SK-N-SH (cell line): ENCODE data around the gene SPEM1. TPM values are rescaled to one million over a fixed set of nuclear protein-coding genes. Genes with fewer than 3 reads are reported as not detected.

Experiments
- CTCF ChIA-PET: fragments of 300-600, 350-600 bp; formaldehyde crosslinking; extraction: SDS; loops from one replicate; lab custom pipeline; 2021; lab: Yijun Ruan, JAX
- POLR2A ChIA-PET: fragments of 350-600 bp; sonication (Branson Sonifier 250); formaldehyde crosslinking; extraction: SDS; loops from one replicate; lab custom pipeline; 2020; ENCODE audit warnings: antibody characterized with exemption, inconsistent platforms; lab: Yijun Ruan, JAX
- DNase-seq: peaks from one replicate; pipeline ENCODE4 v3.0.0; 2012
- H2AFZ ChIP-seq: fragments of 200-600 bp; sonication (generic); 2 replicates; pipeline ENCODE4 v1.8.1; 2016; ENCODE audit warnings: antibody characterized with exemption, mild to moderate bottlenecking, low read depth
- H3F3A ChIP-seq: fragments of 200-600 bp; sonication (generic); replicated peaks from 2 replicates; pipeline ENCODE3; 2016; ENCODE audit warnings: antibody characterized with exemption, mild to moderate bottlenecking; ENCODE audit not compliant: insufficient read depth
- H3K27ac ChIP-seq, 2 experiments: fragments of 200-500 bp in 1 of 2; fragments of 200-600 bp in 1 of 2; sonication (Bioruptor generic) in 1 of 2; sonication (generic), shearing (Covaris generic) in 1 of 2; 2 replicates each; pipeline versions ENCODE4 v1.5.1 to v1.6.1; 2014 to 2016; ENCODE audit warnings: low read depth in 2 of 2, inconsistent platforms in 1 of 2, low read length in 1 of 2, mild to moderate bottlenecking in 1 of 2, mixed read lengths in 1 of 2
- H3K27me3 ChIP-seq: fragments of 200-600 bp; sonication (generic), shearing (Covaris generic); 2 replicates; pipeline ENCODE4 v1.6.1; 2016; ENCODE audit warnings: mixed run types; ENCODE audit not compliant: insufficient read depth
- H3K36me3 ChIP-seq, 2 experiments: fragments of 200-500 bp in 1 of 2; fragments of 200-600 bp in 1 of 2; sonication (Bioruptor generic) in 1 of 2; sonication (generic) in 1 of 2; replicated peaks in 1 of 2; 2 replicates each; pipeline versions ENCODE3 to v1.5.1; 2014 to 2016; ENCODE audit warnings: low read length in 1 of 2, mild to moderate bottlenecking in 1 of 2; ENCODE audit not compliant: insufficient read depth in 2 of 2, control insufficient read depth in 1 of 2
- H3K4me1 ChIP-seq, 2 experiments: fragments of 200-500 bp in 1 of 2; fragments of 200-600 bp in 1 of 2; sonication (Bioruptor generic) in 1 of 2; sonication (generic), shearing (Covaris generic) in 1 of 2; 2 replicates each; pipeline versions ENCODE4 v1.5.1 to v1.6.1; 2014 to 2016; ENCODE audit warnings: low read depth in 1 of 2, low read length in 1 of 2, mixed run types in 1 of 2; ENCODE audit not compliant: insufficient read depth in 2 of 2, control insufficient read depth in 1 of 2
- H3K4me2 ChIP-seq: fragments of 200-600 bp; sonication (generic), shearing (Covaris generic); 2 replicates; pipeline ENCODE4 v1.6.1; 2017; ENCODE audit warnings: mixed run types
- H3K4me3 ChIP-seq, 2 experiments: fragments of 200-500 bp in 1 of 2; fragments of 200-600 bp in 1 of 2; sonication (Bioruptor generic) in 1 of 2; sonication (generic), shearing (Covaris generic) in 1 of 2; 2 replicates each; pipeline versions ENCODE4 v1.5.1 to v1.8.1; 2014 to 2016; ENCODE audit warnings: low read depth in 2 of 2, inconsistent platforms in 1 of 2, low read length in 1 of 2, mild to moderate bottlenecking in 1 of 2, mixed read lengths in 1 of 2, moderate library complexity in 1 of 2
- H3K79me2 ChIP-seq: fragments of 200-600 bp; sonication (generic); 2 replicates; pipeline ENCODE4 v1.8.1; 2017; ENCODE audit warnings: mild to moderate bottlenecking; ENCODE audit not compliant: insufficient read depth
- H3K9ac ChIP-seq: fragments of 200-600 bp; sonication (generic); 2 replicates; pipeline ENCODE4 v1.6.1; 2017; ENCODE audit warnings: mixed run types
- H3K9me2 ChIP-seq: fragments of 200-600 bp; sonication (generic); 2 replicates; pipeline ENCODE4 v1.6.1; 2017; ENCODE audit warnings: mixed run types
- H3K9me3 ChIP-seq: fragments of 200-600 bp; sonication (generic); 2 replicates; pipeline ENCODE4 v1.6.1; 2017; ENCODE audit warnings: mixed run types, mild to moderate bottlenecking, moderate library complexity
- H4K20me1 ChIP-seq: fragments of 200-600 bp; sonication (generic); 2 replicates; pipeline ENCODE4 v1.6.1; 2017; ENCODE audit warnings: mild to moderate bottlenecking, mixed run types; ENCODE audit not compliant: insufficient read depth
- ELF1 ChIP-seq: IDR thresholded peaks from 2 replicates; pipeline ENCODE4 v1.4.0; 2012
- EZH2phosphoT487 ChIP-seq: fragments of 200-600 bp; sonication (generic); IDR thresholded peaks from 2 replicates; pipeline ENCODE4 v1.6.1; 2017; ENCODE audit warnings: low read depth, mixed run types, mild to moderate bottlenecking, antibody characterized with exemption, moderate library complexity, borderline replicate concordance
- FOSL2 ChIP-seq: IDR thresholded peaks from 2 replicates; pipeline ENCODE4 v1.4.0; 2012; ENCODE audit warnings: low read depth, mild to moderate bottlenecking, moderate library complexity, borderline replicate concordance
- IRF3 ChIP-seq: fragments of 150-350 bp; IDR thresholded peaks from 2 replicates; pipeline ENCODE4 v1.6.1; 2016; ENCODE audit warnings: mild to moderate bottlenecking, low read depth, low read length
- MEF2A ChIP-seq: IDR thresholded peaks from 2 replicates; pipeline ENCODE4 v1.4.0; 2012; ENCODE audit warnings: low read depth, borderline replicate concordance
- MXI1 ChIP-seq: IDR thresholded peaks from 2 replicates; pipeline ENCODE4 v1.6.1; 2012; ENCODE audit warnings: mild to moderate bottlenecking, low read depth, low read length, improper control_type of control experiment
- NFIC ChIP-seq: IDR thresholded peaks from 2 replicates; pipeline ENCODE4 v1.4.0; 2012; ENCODE audit warnings: borderline replicate concordance
- NRF1 ChIP-seq: IDR thresholded peaks from 2 replicates; pipeline ENCODE4 v1.6.1; 2012; ENCODE audit warnings: low read depth, mild to moderate bottlenecking, low read length
- POLR2AphosphoS5 ChIP-seq: IDR thresholded peaks from 2 replicates; pipeline ENCODE4 v1.6.1; 2012; ENCODE audit warnings: low read depth, low read length
- TAF1 ChIP-seq: IDR thresholded peaks from 2 replicates; pipeline ENCODE4 v1.6.1; 2012; ENCODE audit warnings: low read depth, mild to moderate bottlenecking, low read length, moderate library complexity, borderline replicate concordance
- TEAD4 ChIP-seq: IDR thresholded peaks from 2 replicates; pipeline ENCODE4 v1.4.0; 2012; ENCODE audit warnings: mild to moderate bottlenecking, borderline replicate concordance; ENCODE audit not compliant: insufficient read depth
- WGBS: methylation state at CpG from one replicate; pipeline ENCODE4 v1.1.6; 2017; ENCODE audit warnings: low lambda C conversion rate; 5-methylcytosine and 5-hydroxymethylcytosine counted together
- polyA plus RNA-seq, 3 experiments: library from polyadenylated mRNA; depleted of rRNA; stranded (reverse); fragments of >200 nt; gene quantifications; 2 replicates each; pipeline ENCODE4 v1.2.3, GENCODE V29; 2012
- TF ChIP-seq, protein P1 (sequence below): IDR thresholded peaks from 2 replicates; pipeline ENCODE4; 2012
- TF ChIP-seq, protein P2 (sequence below): IDR thresholded peaks from 2 replicates; pipeline ENCODE4 v1.4.0; 2012; ENCODE audit warnings: low read depth

Gene SPEM1
- polyA plus RNA-seq, 1 of the 3 experiments (the other 2 are of a cell fraction): not detected

- CTCF ChIA-PET: interaction anchor here (0.9 to 1.8 kb wide), 7 partner anchors 8 to 97 kb away, joined by 3 to 8 read pairs (median 3); partner anchors contain the start of genes SPEM2 and TMEM102
- H3K79me2 ChIP-seq: no peaks in the 10 kb centered on the region
- no peaks in the 10 kb centered on the region for H3K9me2 ChIP-seq
- WGBS: 69% methylated on average over 7 of the region's 7 CpGs
- POLR2A ChIA-PET: interaction anchor here (0.5 to 1.4 kb wide), 3 partner anchors 40 to 176 kb away, joined by 3 to 6 read pairs (median 3); partner anchors contain the start of genes POLR2A and SENP3
- peaks cover 18% of the 10 kb centered on the region for H3F3A ChIP-seq
- no peak overlapping the region for H2AFZ ChIP-seq
- no peaks in the 10 kb centered on the region for H3K36me3 ChIP-seq
- no peak for TF ChIP-seq IRF3
- no peak overlapping the region for H3K4me3 ChIP-seq
- DNase-seq: no peak
- no peak overlapping the region for H3K4me2 ChIP-seq
- H4K20me1 ChIP-seq: no peaks in the 10 kb centered on the region
- H3K27ac ChIP-seq: no peak overlapping the region
- H3K4me1 ChIP-seq: peaks cover 7 to 21% of the 10 kb centered on the region in 2 experiments; a peak in 2 of 4 replicates
- H3K27me3 ChIP-seq: no peaks in the 10 kb centered on the region
- no peak overlapping the region for H3K9ac ChIP-seq
- H3K9me3 ChIP-seq: no peaks in the 10 kb centered on the region
These were observed 23.7 kb downstream of the SPEM1 start for GRCh38 chr17:7443499-7444485.

- Histone ChIP-seq H3K9me3 (no peaks in the 10 kb centered on the region), H3K27me3 (no peaks in the 10 kb centered on the region), H3K9me2 (no peaks in the 10 kb centered on the region), H3K4me3 (peak within 1 kb of the TSS in 1 of 2 experiments; percentile 17; a peak in 1 of 4 replicates), H3K36me3 (no peaks in the 10 kb centered on the region), H3F3A (peaks cover 18% of the 10 kb centered on the region), H3K9ac (no peak within 1 kb of the TSS), H2AFZ (no peak within 1 kb of the TSS), H3K4me1 (peaks cover 7 to 17% of the 10 kb centered on the region in 2 experiments; a peak in 2 of 4 replicates), H3K4me2 (no peak within 1 kb of the TSS; the same call in 1 of the 2 replicates), H3K79me2 (no peaks in the 10 kb centered on the region), H4K20me1 (no peaks in the 10 kb centered on the region), H3K27ac (peak within 1 kb of the TSS in 1 of 2 experiments; percentile 39; a peak in 1 of 4 replicates)
- CTCF ChIA-PET: interaction anchor here (0.9 to 2.7 kb wide), 10 partner anchors 8 to 116 kb away, joined by 3 to 14 read pairs (median 3); partner anchors contain the start of gene SPEM2
- no peak for TF ChIP-seq POLR2AphosphoS5
- TF ChIP-seq FOSL2: no peak
- no peak for TF ChIP-seq MXI1
- no peak for TF ChIP-seq EZH2phosphoT487
- TF ChIP-seq MEF2A: no peak
- TF ChIP-seq NRF1: no peak
- TF ChIP-seq, protein P1, sequence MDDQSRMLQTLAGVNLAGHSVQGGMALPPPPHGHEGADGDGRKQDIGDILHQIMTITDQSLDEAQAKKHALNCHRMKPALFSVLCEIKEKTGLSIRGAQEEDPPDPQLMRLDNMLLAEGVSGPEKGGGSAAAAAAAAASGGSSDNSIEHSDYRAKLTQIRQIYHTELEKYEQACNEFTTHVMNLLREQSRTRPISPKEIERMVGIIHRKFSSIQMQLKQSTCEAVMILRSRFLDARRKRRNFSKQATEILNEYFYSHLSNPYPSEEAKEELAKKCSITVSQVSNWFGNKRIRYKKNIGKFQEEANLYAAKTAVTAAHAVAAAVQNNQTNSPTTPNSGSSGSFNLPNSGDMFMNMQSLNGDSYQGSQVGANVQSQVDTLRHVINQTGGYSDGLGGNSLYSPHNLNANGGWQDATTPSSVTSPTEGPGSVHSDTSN: no peak
- no peak for TF ChIP-seq ELF1
- no peak for TF ChIP-seq TAF1
- TF ChIP-seq, protein P2, sequence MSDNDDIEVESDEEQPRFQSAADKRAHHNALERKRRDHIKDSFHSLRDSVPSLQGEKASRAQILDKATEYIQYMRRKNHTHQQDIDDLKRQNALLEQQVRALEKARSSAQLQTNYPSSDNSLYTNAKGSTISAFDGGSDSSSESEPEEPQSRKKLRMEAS: no peak
- TF ChIP-seq NFIC: no peak
- no peak for TF ChIP-seq TEAD4
- 40% methylated on average over 29 of the region's 51 CpGs for WGBS
- POLR2A ChIA-PET: interaction anchor here (0.6 to 1.4 kb wide), 4 partner anchors 10 to 175 kb away, joined by 3 to 6 read pairs (median 4); partner anchors contain the start of gene POLR2A
- peak; percentile 94 for DNase-seq
These were observed 24.8 kb downstream of the SPEM1 start, which contains the start of gene CHRNB1 for GRCh38 chr17:7444682-7445618. Gene CHRNB1 (plus strand): TSS chr17:7445061. CDS start chr17:7445128, 67 bp downstream.
